NK-92 treated with Interleukin-12 subunit alpha and Interleukin-12 subunit beta, amount 100 ng/mL, for 24 hours (cell line): ENCODE measurements around the gene BORCS8.
"Not testable (repeated sequence)": the region's sequence is repeated elsewhere in the genome, so short reads cannot be mapped to it uniquely, and the experiment has no call there.

Experiments used
- DNase-seq: peaks from one replicate; lab custom pipeline; 2025; lab: John Stamatoyannopoulos, UW

BORCS8 gene

DNA sequence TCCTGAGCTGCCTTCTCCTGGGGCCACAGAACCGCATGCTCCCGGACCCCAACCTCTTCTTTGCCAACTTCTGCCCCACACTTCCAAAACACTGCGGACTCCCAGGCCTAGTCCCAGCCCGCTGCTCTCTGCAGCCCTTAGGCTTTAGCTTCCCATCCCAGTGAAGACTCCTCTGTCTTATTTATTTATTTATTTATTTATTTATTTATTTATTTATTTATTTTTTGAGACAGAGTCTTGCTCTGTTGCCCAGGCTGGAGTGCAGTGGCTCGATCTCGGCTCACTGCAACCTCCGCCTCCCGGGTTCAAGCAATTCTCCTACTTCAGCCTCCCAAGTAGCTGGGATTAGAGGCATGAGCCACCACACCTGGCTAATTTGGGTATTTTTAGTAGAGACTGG is 43.4 kb downstream of the BORCS8 start:
- DNase-seq, result not testable (repeated sequence)

DNA sequence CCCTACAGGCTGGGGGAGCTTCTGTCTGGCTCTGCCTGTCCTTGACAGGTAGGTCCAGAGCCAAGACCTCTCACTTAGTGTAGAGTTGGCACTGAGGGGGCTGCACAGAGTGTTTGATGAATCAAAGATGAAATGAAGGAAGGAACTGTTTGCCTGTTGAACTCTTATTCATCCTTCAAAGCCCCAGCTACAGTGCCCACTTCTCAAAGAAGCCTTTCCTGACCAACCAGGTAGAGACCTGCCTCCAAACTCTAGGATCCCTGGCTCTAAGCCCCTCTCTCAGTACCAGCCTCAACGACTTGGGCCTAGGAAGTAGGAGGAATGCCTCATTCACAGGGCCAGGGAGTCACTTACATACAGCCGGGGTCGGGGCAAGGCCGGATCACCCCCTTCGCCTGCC is 44.6 kb downstream of the BORCS8 start:
- no peak for DNase-seq

DNA sequence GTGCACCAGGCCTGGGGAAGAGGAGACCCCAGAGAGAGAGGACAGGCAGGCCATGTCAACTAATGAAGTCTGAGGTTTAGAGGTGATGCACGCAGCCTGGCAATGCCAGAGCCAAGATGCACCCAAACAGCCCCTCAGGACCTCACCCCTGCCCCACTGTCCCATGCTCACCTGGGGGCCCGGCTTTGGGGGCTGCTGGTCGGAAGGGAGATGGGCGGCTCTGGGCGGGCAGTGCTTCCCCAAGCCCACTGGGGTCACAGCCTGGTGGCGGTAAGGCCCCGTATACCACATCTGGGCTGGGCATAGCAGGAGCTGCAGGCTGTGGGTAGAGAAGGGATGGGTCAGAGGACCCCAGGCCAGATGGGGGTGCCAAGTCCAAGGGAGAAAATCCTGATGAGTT is 45.1 kb downstream of the BORCS8 start:
- DNase-seq, result no peak

GRCh38 chr19:19145684-19146608 is 46.0 kb downstream of the BORCS8 start:
- peak; percentile 56 for DNase-seq

- no peak for DNase-seq
Observed at GRCh38 chr19:19145281-19145680, 46.7 kb downstream of the BORCS8 start.

GRCh38 chr19:19142347-19142746 is 49.6 kb downstream of the BORCS8 start:
- no peak for DNase-seq

- DNase-seq, result no peak
Observed at GRCh38 chr19:19140476-19140875, 51.5 kb downstream of the BORCS8 start.

- DNase-seq, result no peak
Observed at GRCh38 chr19:19139876-19140229, 52.1 kb downstream of the BORCS8 start.

- DNase-seq, result peak; percentile 92
Observed at GRCh38 chr19:19138109-19138981, 53.6 kb downstream of the BORCS8 start, which contains the start of gene TMEM161A. Gene TMEM161A (minus strand): TSS chr19:19138478. CDS start chr19:19138428, 50 bp downstream.

DNA sequence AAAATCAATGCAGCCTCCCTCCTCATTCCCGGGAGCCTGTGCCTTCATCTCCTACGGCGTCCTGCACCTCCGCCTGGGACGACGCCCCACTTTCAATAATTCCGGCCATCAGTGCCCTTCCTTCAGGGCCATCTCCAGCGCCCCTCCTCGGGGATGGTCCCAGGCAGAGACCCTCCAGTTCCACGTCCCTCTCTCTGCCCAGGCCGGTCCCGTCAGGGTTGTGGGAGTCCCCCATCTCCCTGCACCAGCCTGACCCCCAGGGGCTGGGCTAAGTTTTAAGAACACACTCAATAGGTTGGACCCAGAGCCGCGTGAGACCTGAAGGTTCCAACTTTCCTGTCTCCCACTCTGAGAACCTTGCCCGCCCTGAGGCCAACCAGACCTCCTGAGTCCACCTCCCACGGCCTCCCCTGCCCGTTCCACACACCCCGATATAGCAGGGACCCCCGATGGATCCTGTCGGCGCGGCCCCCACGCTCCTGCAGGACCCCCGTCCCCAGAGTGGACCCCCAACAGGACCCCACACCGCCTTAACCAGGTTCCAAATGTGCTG is 54.3 kb downstream of the BORCS8 start:
- DNase-seq, result no peak

GRCh38 chr19:19135713-19136112 is 56.2 kb downstream of the BORCS8 start:
- DNase-seq, result not testable (repeated sequence)

GRCh38 chr19:19134687-19135158 is 57.2 kb downstream of the BORCS8 start:
- no peak for DNase-seq

DNA sequence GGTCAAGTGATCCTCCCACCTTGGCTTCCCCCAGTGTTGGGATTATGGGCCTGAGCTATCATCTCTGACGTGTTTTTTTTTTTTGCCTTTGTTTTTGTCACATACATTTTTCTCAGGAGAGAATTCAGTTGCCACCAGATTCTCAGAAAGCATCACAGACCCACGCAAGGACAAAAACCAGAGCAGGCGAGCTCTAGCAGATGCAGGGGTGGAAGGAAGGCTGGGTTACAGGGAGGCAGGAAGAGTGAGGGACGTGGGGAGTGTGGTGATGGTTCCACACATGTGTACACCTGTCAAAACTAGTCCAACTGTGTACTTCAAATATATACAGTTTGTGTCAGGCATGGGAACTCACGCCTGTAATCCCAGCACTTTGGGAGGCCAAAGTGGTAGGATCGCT is 58.0 kb downstream of the BORCS8 start:
- DNase-seq, result no peak

- no peak for DNase-seq
Observed at GRCh38 chr19:19132912-19133311, 59.0 kb downstream of the BORCS8 start.

DNA sequence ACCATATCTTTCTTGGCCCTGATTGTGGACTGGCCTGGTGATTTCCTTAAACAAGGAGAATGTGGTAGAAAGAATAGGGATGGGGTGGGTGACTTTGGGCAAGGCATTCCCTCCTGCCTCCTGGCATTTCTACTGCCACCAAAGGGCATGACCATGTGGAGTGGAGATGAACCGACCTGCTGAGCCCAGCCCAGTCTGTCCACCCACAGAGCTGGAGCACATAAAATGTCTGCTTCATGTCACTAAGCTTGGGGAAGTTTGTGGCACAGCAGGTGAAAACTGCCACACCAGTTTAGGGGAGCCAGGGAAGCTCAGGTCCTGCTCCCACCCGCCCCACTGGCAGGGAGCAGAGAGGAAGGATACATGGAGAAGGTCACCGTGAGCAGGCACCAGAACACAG is 60.0 kb downstream of the BORCS8 start:
- no peak for DNase-seq
